C4-2B (cell line): ENCODE measurements around the gene GOLT1A.

Source experiments
- ZFX ChIP-seq: fragments of 450-650 bp; IDR thresholded peaks from 2 replicates; pipeline ENCODE4 v1.6.1; 2017
- TF ChIP-seq, protein P1 (sequence below): fragments of 450-650 bp; conservative IDR thresholded peaks from 2 replicates; pipeline ENCODE4 v1.5.1; 2017; ENCODE audit warnings: mild to moderate bottlenecking

DNA sequence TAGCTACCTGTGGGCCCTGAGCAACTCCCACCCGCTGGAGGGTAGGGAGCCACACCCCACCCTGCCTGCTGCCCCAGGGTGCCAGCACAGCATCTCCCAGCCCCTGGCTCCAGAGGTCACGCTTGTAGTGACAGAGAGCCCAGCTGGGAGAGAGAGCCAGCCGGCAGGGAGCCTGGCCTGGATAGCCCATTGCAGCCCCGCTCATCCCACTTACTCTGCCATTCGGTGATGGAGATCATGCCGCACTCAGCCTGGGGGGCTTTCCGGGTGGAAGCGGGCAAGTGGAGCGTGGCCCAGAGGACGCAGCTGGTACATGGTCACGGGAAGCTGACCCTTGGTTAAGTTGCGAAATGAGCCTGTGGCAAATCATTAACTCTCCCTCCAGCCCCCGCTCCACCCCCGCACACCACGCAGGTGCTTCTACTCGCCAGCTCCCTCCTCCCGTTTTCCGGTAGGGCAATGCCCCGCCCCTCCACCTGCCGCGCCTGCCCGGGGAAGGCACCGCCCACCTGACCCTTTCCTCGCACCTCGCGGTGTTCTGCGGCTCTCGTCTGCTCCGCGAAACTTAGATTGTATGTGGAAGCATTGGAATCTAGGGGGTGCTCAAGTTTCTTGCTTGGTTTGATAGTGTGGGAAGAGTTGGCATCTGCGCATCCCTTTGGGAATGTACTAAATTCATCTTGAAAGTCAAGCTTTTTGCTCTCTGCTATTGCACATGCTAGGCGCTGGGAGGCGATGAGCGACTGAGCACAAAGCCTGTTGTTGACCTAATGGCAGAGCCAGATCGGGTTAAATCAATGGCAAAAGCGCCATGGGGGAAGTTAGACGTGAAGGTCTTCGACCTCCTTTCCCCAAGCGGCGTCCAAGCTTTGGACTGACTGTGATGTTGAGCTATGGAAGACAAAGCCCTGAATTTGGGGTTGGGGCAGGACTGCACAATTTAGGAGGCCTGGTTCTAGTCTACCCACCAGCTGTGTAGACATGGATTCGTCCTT is at the start of gene GOLT1A:
- TF ChIP-seq, protein P1, sequence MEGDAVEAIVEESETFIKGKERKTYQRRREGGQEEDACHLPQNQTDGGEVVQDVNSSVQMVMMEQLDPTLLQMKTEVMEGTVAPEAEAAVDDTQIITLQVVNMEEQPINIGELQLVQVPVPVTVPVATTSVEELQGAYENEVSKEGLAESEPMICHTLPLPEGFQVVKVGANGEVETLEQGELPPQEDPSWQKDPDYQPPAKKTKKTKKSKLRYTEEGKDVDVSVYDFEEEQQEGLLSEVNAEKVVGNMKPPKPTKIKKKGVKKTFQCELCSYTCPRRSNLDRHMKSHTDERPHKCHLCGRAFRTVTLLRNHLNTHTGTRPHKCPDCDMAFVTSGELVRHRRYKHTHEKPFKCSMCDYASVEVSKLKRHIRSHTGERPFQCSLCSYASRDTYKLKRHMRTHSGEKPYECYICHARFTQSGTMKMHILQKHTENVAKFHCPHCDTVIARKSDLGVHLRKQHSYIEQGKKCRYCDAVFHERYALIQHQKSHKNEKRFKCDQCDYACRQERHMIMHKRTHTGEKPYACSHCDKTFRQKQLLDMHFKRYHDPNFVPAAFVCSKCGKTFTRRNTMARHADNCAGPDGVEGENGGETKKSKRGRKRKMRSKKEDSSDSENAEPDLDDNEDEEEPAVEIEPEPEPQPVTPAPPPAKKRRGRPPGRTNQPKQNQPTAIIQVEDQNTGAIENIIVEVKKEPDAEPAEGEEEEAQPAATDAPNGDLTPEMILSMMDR, result peak; percentile 93
- no peak for TF ChIP-seq ZFX
